ENCODE measurements around the gene SFXN1. TPM values are rescaled to one million over a fixed set of nuclear protein-coding genes. Genes with fewer than 3 reads are reported as not detected.

Gene SFXN1
- total and polyA plus RNA-seq, 2 of the 4 experiments (the other 2 are of a cell fraction), result 131 to 410 TPM

DNA sequence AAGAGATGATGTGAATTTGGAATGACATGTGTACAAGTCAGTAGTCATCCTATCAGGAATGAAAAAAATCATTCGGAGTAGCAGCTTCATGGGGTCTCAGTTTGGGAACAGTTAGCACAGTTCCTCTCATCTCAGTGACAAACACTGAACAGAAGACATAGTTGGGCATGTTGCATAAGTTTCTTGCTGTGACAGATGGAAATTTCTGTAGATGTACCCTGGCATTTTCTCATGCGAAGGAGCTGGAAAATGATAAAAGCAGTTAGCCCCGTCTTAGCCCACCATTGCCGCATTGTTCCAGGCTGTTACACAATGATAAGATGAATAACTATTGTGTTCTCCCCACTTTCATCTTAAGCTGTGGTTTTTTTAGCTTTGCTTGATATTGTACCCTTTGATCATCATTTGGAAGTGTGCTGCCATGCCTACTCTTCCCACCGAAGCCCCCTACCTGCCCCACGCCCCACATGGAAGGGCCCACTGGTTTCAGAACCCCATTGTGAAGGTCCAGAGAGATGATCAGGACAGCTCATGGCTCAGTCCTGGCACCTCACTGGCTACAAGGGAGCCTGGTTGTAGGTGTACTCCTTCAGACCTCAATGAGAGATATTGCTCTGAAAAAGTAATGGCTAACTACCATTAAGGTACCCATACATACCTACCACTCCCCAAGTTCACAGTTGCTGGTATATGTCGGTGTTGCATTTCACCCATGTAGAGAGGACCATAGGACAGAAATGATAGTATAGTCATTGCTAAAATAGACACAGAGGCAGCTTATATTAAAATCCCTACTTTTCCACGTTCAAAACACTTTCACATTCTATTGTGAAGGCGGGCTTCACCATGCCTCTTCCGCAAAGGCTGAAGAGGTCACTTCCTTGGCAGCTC is 38.8 kb downstream of the SFXN1 start (continued):
- TF ChIP-seq POLR2A (IDR thresholded peaks at IDR 0.05; ENCODE audit: low read depth, low read length), result no peak
- no peak for TF ChIP-seq NFE2L2 (IDR thresholded peaks at IDR 0.05; ENCODE audit: low read depth, low read length)

DNA sequence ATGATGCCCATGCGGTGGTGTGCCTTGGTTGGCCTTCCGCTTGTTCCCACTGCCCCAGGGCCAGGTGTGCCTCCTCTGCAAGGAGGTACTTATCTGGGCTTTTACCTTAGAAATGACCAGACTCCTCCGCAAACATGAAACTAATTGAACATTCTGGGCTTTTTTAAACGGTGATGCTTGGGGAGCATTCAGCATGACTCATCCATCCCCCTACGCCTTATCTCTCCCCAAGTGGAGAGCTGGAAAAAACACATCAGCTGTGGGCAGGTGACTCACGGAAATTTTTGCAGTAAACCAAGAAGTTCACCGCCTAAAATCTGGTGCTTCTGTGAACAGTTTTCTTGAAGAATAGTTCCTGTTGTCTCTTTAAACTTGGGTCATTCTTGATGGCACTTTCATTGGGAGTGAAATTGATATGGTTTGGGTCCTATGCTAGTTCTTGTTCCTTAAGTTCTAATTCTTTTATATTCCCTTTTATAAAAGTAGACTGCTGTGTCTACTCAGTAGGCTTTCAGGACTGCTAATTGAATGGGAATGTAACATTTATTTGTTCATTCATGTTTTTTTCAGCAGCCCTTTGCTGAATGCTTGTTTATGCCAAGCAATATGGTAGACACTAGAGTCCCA is 39.6 kb downstream of the SFXN1 start:
- intact Hi-C loops (cut with micrococcal nuclease), result no loop called here
- Histone ChIP-seq H3K4me2 (ENCODE audit: low read depth, low read length) (peak overlapping the region; percentile 19; the same call in 1 of the 2 replicates), H3K36me3 (ENCODE audit: control insufficient read depth, insufficient read depth, low read length) (peaks cover 51% of the 10 kb centered on the region), H4K91ac (ENCODE audit: insufficient read depth, low read depth, low read length) (no peak overlapping the region), H3K79me1 (ENCODE audit: low read depth in 1 of 2, low read length in 2 of 2) (peaks cover 6 to 14% of the 10 kb centered on the region in 2 experiments; a peak in 2 of 4 replicates), H2AFZ (replicated peaks; ENCODE audit: low read length, poor library complexity) (no peak overlapping the region), H2BK120ac (ENCODE audit: low read depth, low read length) (no peak overlapping the region), H3K4me3 (ENCODE audit: insufficient read depth, low read depth, low read length) (no peak overlapping the region), H3K56ac (ENCODE audit: extremely low read depth, insufficient read depth, low read length) (no peak overlapping the region), H3K9ac (ENCODE audit: low read depth, low read length) (no peak overlapping the region), H3K4ac (ENCODE audit: low read depth, low read length) (no peak overlapping the region), H4K5ac (ENCODE audit: low read depth, low read length) (no peak overlapping the region), H3K4me1 (ENCODE audit: control insufficient read depth, insufficient read depth, low read length) (peaks cover 2% of the 10 kb centered on the region), H3K23ac (ENCODE audit: low read depth, low read length) (no peak overlapping the region), H4K8ac (ENCODE audit: low read depth in 2 of 2, low read length in 2 of 2) (no peak overlapping the region; a peak in 1 of 4 replicates), H3K27ac (ENCODE audit: insufficient read depth, low read length) (no peak overlapping the region), H2BK20ac (ENCODE audit: low read depth, low read length) (no peak overlapping the region), H3K9me3 (ENCODE audit: control insufficient read depth, insufficient read depth, low read length) (no peaks in the 10 kb centered on the region), H4K20me1 (ENCODE audit: insufficient read depth, low read length) (no peaks in the 10 kb centered on the region; the same call in 1 of the 2 replicates), H3K9me1 (ENCODE audit: insufficient read depth, low read length) (peaks cover 11% of the 10 kb centered on the region; the same call in 1 of the 2 replicates), H3K18ac (ENCODE audit: low read depth, low read length) (no peak overlapping the region), H2AK5ac (ENCODE audit: low read depth, low read length) (peak overlapping the region; percentile 61; the same call in 1 of the 2 replicates), H2BK15ac (ENCODE audit: low read depth, low read length) (no peak overlapping the region), H2AK9ac (replicated peaks; ENCODE audit: low read depth, low read length, poor library complexity) (peak overlapping the region; percentile 21), H3K27me3 (ENCODE audit: control insufficient read depth, insufficient read depth, low read length) (no peaks in the 10 kb centered on the region), H2BK5ac (ENCODE audit: low read depth, low read length, poor library complexity, severe bottlenecking) (peak overlapping the region; percentile 18), H3K14ac (replicated peaks; ENCODE audit: low read depth, low read length) (no peak overlapping the region)
- dilution Hi-C loops (cut with HindIII; ENCODE audit: low sequenced_read_pairs, unreplicated experiment), result no loop called here
- BruUV-seq (replicated peaks), result no TSS peak
- ATAC-seq (ENCODE audit: low read depth) (peak; percentile 85), DNase-seq (peak; percentile 95)
- no CpG with 5 or more reads among the region's 7 CpGs for WGBS, 2 experiments (ENCODE audit: extremely low coverage in 2 of 2, insufficient read length in 1 of 2)
- ChIA-PET CTCF (no interaction called here), POLR2A (ENCODE audit: unreplicated experiment) (no interaction called here)
- in situ Hi-C loops (cut with MboI; ENCODE audit: low sequenced_read_pairs), result no loop called here
- TF ChIP-seq RAD21 (IDR thresholded peaks at IDR 0.05; ENCODE audit: low read length) (no peak), FOS (IDR thresholded peaks at IDR 0.05; ENCODE audit: low read depth, low read length) (peak; percentile 98), SMC3 (IDR thresholded peaks at IDR 0.05; ENCODE audit: low read depth, low read length) (no peak), RFX5 (IDR thresholded peaks at IDR 0.05; ENCODE audit: low read depth, low read length) (no peak), CHD1 (IDR thresholded peaks at IDR 0.05; ENCODE audit: low read depth, low read length) (no peak), MAZ (IDR thresholded peaks at IDR 0.05; ENCODE audit: borderline replicate concordance, low read depth, low read length) (peak; percentile 36; the same call in 1 of the 2 replicates), CTCF (conservative IDR thresholded peaks at IDR 0.05; ENCODE audit: low read depth, low read length) (no peak), BHLHE40 (IDR thresholded peaks at IDR 0.05; ENCODE audit: low read depth, low read length) (peak; percentile 70; the same call in 1 of the 2 replicates), RCOR1 (IDR thresholded peaks at IDR 0.05; ENCODE audit: insufficient replicate concordance, low read length) (no peak), MXI1 (IDR thresholded peaks at IDR 0.05; ENCODE audit: borderline replicate concordance, low read depth, low read length) (no peak)
- TF ChIP-seq, protein P1, sequence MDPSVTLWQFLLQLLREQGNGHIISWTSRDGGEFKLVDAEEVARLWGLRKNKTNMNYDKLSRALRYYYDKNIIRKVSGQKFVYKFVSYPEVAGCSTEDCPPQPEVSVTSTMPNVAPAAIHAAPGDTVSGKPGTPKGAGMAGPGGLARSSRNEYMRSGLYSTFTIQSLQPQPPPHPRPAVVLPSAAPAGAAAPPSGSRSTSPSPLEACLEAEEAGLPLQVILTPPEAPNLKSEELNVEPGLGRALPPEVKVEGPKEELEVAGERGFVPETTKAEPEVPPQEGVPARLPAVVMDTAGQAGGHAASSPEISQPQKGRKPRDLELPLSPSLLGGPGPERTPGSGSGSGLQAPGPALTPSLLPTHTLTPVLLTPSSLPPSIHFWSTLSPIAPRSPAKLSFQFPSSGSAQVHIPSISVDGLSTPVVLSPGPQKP (IDR thresholded peaks at IDR 0.05; ENCODE audit: borderline replicate concordance, low read depth, low read length), result no peak
